Measurements from ENCODE around the gene KDM4B.
"Not testable (repeated sequence)": the region's sequence is repeated elsewhere in the genome, so short reads cannot be mapped to it uniquely, and the experiment has no call there.

The KDM4B gene

GRCh38 chr19:5186293-5187050, 217.6 kb downstream of the KDM4B start:
- DNase-seq, result no peak

- DNase-seq, result no peak
Observed at GRCh38 chr19:5188548-5189317, 219.8 kb downstream of the KDM4B start.

DNA sequence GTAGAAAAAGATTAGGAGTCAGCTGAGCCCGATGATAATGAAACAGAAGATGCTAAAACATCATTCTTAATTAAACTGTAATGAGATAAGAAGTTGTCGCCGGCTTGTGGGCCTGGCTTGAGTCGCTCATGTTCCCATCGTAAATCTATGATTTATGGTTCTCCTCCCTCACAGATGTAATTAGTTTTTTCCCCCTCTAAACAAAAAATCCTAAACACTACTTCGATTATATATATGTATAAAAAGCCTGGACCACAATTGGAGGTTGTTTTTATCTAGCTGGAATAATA, 220.3 kb downstream of the KDM4B start:
- no peak for DNase-seq

- DNase-seq, result no peak
Observed at GRCh38 chr19:5191091-5191490, 222.2 kb downstream of the KDM4B start.

DNA sequence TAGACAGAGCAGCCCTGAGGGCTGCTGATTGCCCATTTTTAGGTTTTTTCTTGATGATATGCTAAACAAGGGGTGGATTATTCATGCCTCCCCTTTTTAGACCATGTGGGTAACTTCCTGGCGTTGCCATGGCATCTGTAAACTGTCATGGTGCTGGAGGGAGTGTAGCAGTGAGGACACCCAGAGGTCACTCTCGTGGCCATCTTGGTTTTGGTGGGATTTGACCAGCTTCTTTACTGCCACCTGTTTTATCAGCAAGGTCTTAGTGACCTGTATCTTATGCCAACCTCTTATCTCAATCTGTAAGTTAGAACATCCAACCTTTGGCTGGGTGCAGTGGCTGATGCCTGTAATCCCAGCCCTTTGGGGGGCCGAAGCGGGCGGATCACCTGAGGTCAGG, 223.7 kb downstream of the KDM4B start:
- no peak for DNase-seq

- no peak for DNase-seq
Observed at GRCh38 chr19:5193192-5193591, 224.3 kb downstream of the KDM4B start.

- no peak for DNase-seq
Observed at GRCh38 chr19:5194641-5195040, 225.7 kb downstream of the KDM4B start.

- not testable (repeated sequence) for DNase-seq
Observed at GRCh38 chr19:5195587-5195986, 226.7 kb downstream of the KDM4B start.

DNA sequence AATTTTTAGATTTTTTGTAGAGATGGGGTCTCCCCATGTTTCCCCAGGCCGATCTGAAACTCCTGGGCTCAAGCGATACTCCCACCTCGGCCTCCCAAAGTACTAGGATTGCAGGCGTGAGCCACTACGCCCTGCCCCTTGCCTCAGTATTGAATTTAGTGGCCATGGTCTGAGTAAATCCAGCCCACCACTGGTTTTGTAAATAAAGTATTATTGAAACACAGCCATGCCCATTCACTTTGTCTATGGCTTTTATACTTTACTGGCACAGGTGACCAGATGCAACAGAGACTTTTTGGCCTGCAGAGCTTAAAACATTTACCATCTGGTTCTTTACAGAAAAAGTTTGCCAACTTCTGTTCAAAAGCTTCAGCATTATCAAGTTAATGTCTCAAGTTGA, 227.9 kb downstream of the KDM4B start:
- no peak for DNase-seq

GRCh38 chr19:5200844-5201243, 231.9 kb downstream of the KDM4B start:
- no peak for DNase-seq

DNA sequence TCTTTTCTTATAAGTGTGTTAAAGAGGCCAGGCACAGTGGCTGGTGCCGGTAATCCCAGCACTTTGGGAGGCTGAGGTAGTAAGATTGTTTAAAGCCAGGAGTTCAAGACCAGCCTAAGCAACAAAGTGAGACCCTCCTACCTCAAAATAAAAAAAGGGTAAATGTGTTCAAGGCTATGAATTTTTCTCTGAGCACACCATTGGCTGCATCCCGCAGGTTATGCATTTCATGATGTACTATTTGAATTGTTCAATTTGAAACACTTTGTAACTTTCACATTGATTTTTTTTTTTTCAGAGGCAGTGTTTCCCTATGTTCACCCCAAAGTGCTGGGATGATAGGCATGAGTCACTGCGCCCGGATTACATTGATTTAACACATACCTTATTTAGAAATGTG, 233.6 kb downstream of the KDM4B start:
- DNase-seq, result no peak
